Effector memory CD4-positive, alpha-beta T cell (primary cell): ENCODE data around the gene GCSAM.

Experiments used
- DNase-seq, 3 donors: peaks; one replicate each; pipeline ENCODE4 v3.0.0-alpha.2; 2020
- H3K27ac ChIP-seq: 2 replicates; pipeline ENCODE4 v1.7.0; 2013; ENCODE audit warnings: mild to moderate bottlenecking, low read length, moderate library complexity; ENCODE audit not compliant: insufficient read depth, poor library complexity, severe bottlenecking
- H3K27me3 ChIP-seq: replicated peaks from 2 replicates; pipeline ENCODE4 v1.7.0; 2013; ENCODE audit warnings: mild to moderate bottlenecking, low read length; ENCODE audit not compliant: insufficient read depth, control insufficient read depth, poor library complexity, severe bottlenecking
- H3K36me3 ChIP-seq: 2 replicates; pipeline ENCODE4 v1.7.0; 2013; ENCODE audit warnings: mild to moderate bottlenecking, low read length, moderate library complexity; ENCODE audit not compliant: control insufficient read depth, insufficient read depth
- H3K4me1 ChIP-seq: 2 replicates; pipeline ENCODE4 v1.7.0; 2013; ENCODE audit warnings: low read length, mild to moderate bottlenecking; ENCODE audit not compliant: control insufficient read depth, insufficient read depth, poor library complexity, severe bottlenecking
- H3K4me3 ChIP-seq: 2 replicates; pipeline ENCODE4 v1.7.0; 2013; ENCODE audit warnings: low read length, low read depth, mild to moderate bottlenecking; ENCODE audit not compliant: insufficient read depth, poor library complexity, severe bottlenecking
- H3K9me3 ChIP-seq: 2 replicates; pipeline ENCODE4 v1.7.0; 2013; ENCODE audit warnings: mild to moderate bottlenecking, low read length, moderate library complexity; ENCODE audit not compliant: control insufficient read depth

GCSAM gene

DNA sequence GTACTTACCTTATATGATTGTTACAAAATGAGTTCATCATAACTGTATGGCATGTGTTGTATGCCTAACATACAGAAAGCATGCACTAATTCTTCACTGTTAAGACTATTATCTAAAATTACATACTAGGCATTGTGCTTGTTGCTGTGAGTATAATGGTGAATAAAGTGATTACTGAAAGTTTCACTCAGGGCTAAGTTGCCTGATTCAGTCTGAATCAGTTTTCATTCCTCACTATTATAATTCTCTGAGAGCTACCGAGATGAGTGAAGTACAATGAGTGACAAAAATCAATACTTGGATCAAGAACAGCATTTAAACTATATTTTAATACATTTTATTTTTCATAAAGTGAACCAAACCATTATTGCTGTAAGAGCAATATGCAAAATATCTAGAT, 7.5 kb upstream of the GCSAM start:
- no peak for DNase-seq
- Histone ChIP-seq H3K36me3 (no peaks in the 10 kb centered on the region), H3K9me3 (no peaks in the 10 kb centered on the region), H3K27me3 (no peaks in the 10 kb centered on the region), H3K27ac (no peak overlapping the region), H3K4me3 (no peak overlapping the region), H3K4me1 (peaks cover 11% of the 10 kb centered on the region)

GRCh38 chr3:112138219-112138969, 5.3 kb upstream of the GCSAM start:
- Histone ChIP-seq H3K27ac (no peak overlapping the region), H3K4me1 (peaks cover 30% of the 10 kb centered on the region), H3K4me3 (no peak overlapping the region), H3K27me3 (no peaks in the 10 kb centered on the region), H3K9me3 (no peaks in the 10 kb centered on the region), H3K36me3 (no peaks in the 10 kb centered on the region)
- no peak for DNase-seq

GRCh38 chr3:112137781-112138180, 4.7 kb upstream of the GCSAM start:
- H3K27me3 ChIP-seq = no peaks in the 10 kb centered on the region
- peaks cover 35% of the 10 kb centered on the region for H3K4me1 ChIP-seq
- H3K4me3 ChIP-seq = no peak overlapping the region
- DNase-seq = no peak
- H3K9me3 ChIP-seq = no peaks in the 10 kb centered on the region
- no peaks in the 10 kb centered on the region for H3K36me3 ChIP-seq
- no peak overlapping the region for H3K27ac ChIP-seq

DNA sequence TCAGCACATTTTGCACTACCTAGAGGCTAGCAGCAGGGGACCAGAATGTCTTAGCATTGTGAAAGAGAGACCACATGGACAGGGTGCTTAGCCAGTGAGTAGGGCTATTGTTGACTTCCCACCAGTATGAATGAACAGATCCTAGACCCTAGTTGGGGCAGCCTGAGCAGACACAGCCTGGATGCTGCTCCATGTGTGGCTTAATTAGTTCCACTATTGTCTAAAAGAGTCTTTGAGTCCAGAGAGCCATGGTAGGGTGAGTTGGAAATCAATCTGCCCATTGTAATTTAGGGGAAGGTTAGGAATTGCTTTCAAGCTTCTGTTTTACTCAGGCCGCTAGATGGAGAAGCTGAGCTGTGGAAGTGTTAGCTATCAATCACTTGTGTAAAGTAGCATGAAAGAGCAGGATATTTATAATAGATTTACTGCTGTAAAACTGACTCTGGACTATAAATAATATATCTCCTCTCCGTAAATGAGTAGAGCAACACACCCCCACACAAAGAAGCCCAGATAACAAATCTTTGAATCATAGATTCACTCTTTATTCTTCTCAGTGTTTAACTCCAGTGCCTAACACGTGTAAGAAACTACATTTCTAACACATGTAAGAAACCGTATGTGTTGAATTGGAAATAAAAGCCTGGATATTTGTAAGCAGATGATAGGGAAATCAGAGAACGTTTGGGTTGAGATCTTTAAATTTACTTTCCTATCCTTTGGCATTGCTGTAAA, 4.1 kb upstream of the GCSAM start:
- H3K27ac ChIP-seq = no peak overlapping the region
- H3K27me3 ChIP-seq = no peaks in the 10 kb centered on the region
- DNase-seq = peak in 1 of 3 donors; percentile 11
- H3K9me3 ChIP-seq = no peaks in the 10 kb centered on the region
- H3K36me3 ChIP-seq = no peaks in the 10 kb centered on the region
- H3K4me1 ChIP-seq = peaks cover 37% of the 10 kb centered on the region
- H3K4me3 ChIP-seq = no peak overlapping the region

GRCh38 chr3:112136046-112136445, 3.0 kb upstream of the GCSAM start:
- H3K4me3 ChIP-seq = no peak overlapping the region
- no peak for DNase-seq
- no peaks in the 10 kb centered on the region for H3K9me3 ChIP-seq
- H3K27me3 ChIP-seq = no peaks in the 10 kb centered on the region
- H3K27ac ChIP-seq = peak overlapping the region; percentile 86
- H3K4me1 ChIP-seq = peaks cover 40% of the 10 kb centered on the region
- no peaks in the 10 kb centered on the region for H3K36me3 ChIP-seq

DNA sequence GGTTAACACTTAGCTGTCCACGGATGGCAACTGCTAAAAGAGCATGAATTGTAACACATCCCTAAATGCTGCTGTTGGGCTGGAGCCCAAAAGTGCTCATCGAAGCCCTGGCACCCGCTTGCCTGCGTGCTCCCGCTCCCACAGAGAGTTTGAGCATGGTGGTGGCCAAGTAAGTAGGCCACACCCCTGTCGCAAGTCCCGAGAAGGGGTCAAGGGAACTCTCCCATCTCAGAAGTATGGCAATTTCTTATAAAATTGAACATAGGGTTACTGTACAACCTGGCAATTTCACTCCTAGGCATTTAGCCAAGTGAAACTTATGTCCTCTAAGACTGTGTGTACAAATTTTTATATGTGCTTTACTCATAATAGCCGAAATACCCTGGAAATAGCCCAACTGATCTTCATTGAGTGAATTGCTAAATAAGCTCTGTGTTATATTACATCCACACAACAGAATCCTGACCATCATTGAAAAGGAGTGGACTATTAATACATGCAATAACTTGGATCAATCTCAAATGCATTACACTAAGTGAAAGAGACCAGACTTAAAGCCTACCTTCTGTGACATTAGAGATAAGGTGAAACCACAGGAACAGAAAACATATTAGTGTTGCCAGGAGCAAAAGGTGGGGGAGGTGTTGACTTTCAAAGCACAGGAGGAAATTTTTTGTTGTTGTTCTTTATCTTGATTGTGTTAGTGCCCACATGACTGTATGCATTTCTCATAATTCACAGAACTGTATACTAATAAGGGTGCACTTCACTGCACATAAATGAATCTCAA, 1.5 kb upstream of the GCSAM start:
- Histone ChIP-seq H3K4me1 (peaks cover 55% of the 10 kb centered on the region), H3K36me3 (no peaks in the 10 kb centered on the region), H3K4me3 (no peak overlapping the region), H3K27ac (peak overlapping the region; percentile 86), H3K9me3 (no peaks in the 10 kb centered on the region), H3K27me3 (no peaks in the 10 kb centered on the region)
- DNase-seq = no peak

DNA sequence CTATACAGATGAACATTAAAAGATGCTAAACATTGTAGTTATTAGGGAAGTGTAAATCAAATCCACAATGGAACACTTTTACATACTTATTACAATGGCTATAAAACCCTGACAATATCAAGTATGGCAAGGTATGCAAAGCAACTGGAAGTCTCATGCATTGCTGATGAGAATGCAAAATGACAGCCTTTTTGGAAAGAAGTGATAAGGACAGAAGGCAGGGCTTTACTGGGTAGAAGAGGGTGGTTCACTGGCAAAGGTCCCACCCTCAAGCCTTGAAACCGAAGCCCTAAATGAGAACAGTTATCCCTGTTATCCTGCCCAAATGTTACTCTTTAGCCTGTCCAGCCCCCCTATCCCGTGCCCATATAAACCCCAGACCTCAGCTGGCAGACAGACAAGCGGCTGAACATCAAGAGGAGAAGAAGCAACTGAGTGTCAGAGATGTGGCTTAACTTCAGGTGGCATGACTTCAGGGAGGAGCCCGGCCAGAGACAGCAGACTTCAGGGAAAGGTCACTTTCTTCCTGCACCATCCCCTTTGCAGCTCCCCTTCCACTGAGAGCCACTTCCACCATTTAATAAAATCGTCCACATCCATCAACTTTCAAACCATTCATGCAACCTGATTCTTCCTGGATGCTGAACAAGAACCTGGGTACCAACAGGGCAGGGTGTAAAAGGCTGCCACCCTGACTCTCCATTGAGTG, 732 bp upstream of the GCSAM start:
- Histone ChIP-seq H3K27me3 (no peaks in the 10 kb centered on the region), H3K9me3 (no peaks in the 10 kb centered on the region), H3K4me1 (peaks cover 62% of the 10 kb centered on the region), H3K4me3 (no peak overlapping the region), H3K27ac (peak overlapping the region; percentile 86), H3K36me3 (no peaks in the 10 kb centered on the region)
- no peak for DNase-seq

GRCh38 chr3:112132554-112132953, 494 bp downstream of the GCSAM start:
- Histone ChIP-seq H3K27me3 (no peaks in the 10 kb centered on the region), H3K4me3 (peak overlapping the region; percentile 50), H3K9me3 (no peaks in the 10 kb centered on the region), H3K27ac (peak overlapping the region; percentile 86), H3K36me3 (no peaks in the 10 kb centered on the region), H3K4me1 (peaks cover 72% of the 10 kb centered on the region)
- no peak for DNase-seq

GRCh38 chr3:112132088-112132487, 960 bp downstream of the GCSAM start:
- no peak for DNase-seq
- H3K4me3 ChIP-seq = peak overlapping the region; percentile 50
- H3K27ac ChIP-seq = peak overlapping the region; percentile 86
- no peaks in the 10 kb centered on the region for H3K9me3 ChIP-seq
- no peaks in the 10 kb centered on the region for H3K36me3 ChIP-seq
- peaks cover 71% of the 10 kb centered on the region for H3K4me1 ChIP-seq
- H3K27me3 ChIP-seq = no peaks in the 10 kb centered on the region
